GM21528 (cell line): ENCODE measurements around the gene KLHDC8B.
"Not testable (repeated sequence)": the region's sequence is repeated elsewhere in the genome, so short reads cannot be mapped to it uniquely, and the experiment has no call there.

Experiments used
- ATAC-seq: cut with Tn5 transposase; IDR thresholded peaks from one replicate; pipeline ENCODE4 v1.9.1; 2021; ENCODE audit warnings: mild to moderate bottlenecking, moderate library complexity; ENCODE audit not compliant: unreplicated experiment, low FRiP score

KLHDC8B gene

GRCh38 chr3:49180116-49180515 lies 8.7 kb downstream of the KLHDC8B start:
- ATAC-seq = no peak

- ATAC-seq = no peak
Observed at GRCh38 chr3:49181351-49181750, 10.0 kb downstream of the KLHDC8B start.

- no peak for ATAC-seq
Observed at GRCh38 chr3:49182682-49183081, 11.3 kb downstream of the KLHDC8B start.

GRCh38 chr3:49183873-49184272 lies 12.5 kb downstream of the KLHDC8B start:
- ATAC-seq = no peak

- no peak for ATAC-seq
Observed at GRCh38 chr3:49191741-49192140, 20.3 kb downstream of the KLHDC8B start.

GRCh38 chr3:49198161-49198560 lies 26.8 kb downstream of the KLHDC8B start:
- no peak for ATAC-seq

GRCh38 chr3:49198611-49199230 lies 27.3 kb downstream of the KLHDC8B start:
- ATAC-seq = no peak

- ATAC-seq = no peak
Observed at GRCh38 chr3:49199239-49199899, 28.0 kb downstream of the KLHDC8B start.

GRCh38 chr3:49199900-49200281 lies 28.5 kb downstream of the KLHDC8B start:
- ATAC-seq = no peak

GRCh38 chr3:49213541-49213943 lies 42.1 kb downstream of the KLHDC8B start:
- no peak for ATAC-seq

GRCh38 chr3:49213998-49214397 lies 42.6 kb downstream of the KLHDC8B start:
- no peak for ATAC-seq

- not testable (repeated sequence) for ATAC-seq
Observed at GRCh38 chr3:49216687-49217086, 45.3 kb downstream of the KLHDC8B start.

GRCh38 chr3:49217108-49217507 lies 45.7 kb downstream of the KLHDC8B start:
- ATAC-seq = not testable (repeated sequence)

GRCh38 chr3:49217688-49218470 lies 46.5 kb downstream of the KLHDC8B start:
- no peak for ATAC-seq

GRCh38 chr3:49218471-49218989 lies 47.1 kb downstream of the KLHDC8B start:
- ATAC-seq = not testable (repeated sequence)

GRCh38 chr3:49219132-49219531 lies 47.7 kb downstream of the KLHDC8B start:
- no peak for ATAC-seq

- ATAC-seq = not testable (repeated sequence)
Observed at GRCh38 chr3:49220985-49221563, 49.7 kb downstream of the KLHDC8B start.

GRCh38 chr3:49222002-49222401 lies 50.6 kb downstream of the KLHDC8B start:
- ATAC-seq = no peak
